SK-N-SH treated with all-trans-retinoic acid at 6 μM for 48 hours (cell line): ENCODE data around the gene F9.

ENCODE experiments used
- ESRRG ChIP-seq: fragments of 250-450 bp; sonication (Bioruptor Pico); IDR thresholded peaks from 2 replicates; pipeline ENCODE4 v1.6.1; 2021; ENCODE audit warnings: mild to moderate bottlenecking
- GLIS3 ChIP-seq: fragments of 250-450 bp; sonication (Bioruptor Pico); IDR thresholded peaks from 2 replicates; pipeline ENCODE4 v1.5.0; 2020; ENCODE audit warnings: mild to moderate bottlenecking, moderate library complexity
- ISL1 ChIP-seq: fragments of 250-450 bp; sonication (Bioruptor Pico); IDR thresholded peaks from 2 replicates; pipeline ENCODE4 v2.1.2; 2022; ENCODE audit warnings: mild to moderate bottlenecking, moderate library complexity
- OSR1 ChIP-seq: fragments of 250-450 bp; sonication (Bioruptor Pico); IDR thresholded peaks from 2 replicates; pipeline ENCODE4 v1.8.0; 2022; ENCODE audit warnings: moderate library complexity, mild to moderate bottlenecking, inconsistent platforms
- PPARA ChIP-seq: fragments of 250-450 bp; sonication (Bioruptor Pico); IDR thresholded peaks from 2 replicates; pipeline ENCODE4 v1.5.0; 2020; ENCODE audit warnings: mild to moderate bottlenecking, borderline replicate concordance
- RARB ChIP-seq: fragments of 250-450 bp; sonication (Bioruptor Pico); IDR thresholded peaks from 2 replicates; pipeline ENCODE4 v1.8.0; 2021; ENCODE audit warnings: mild to moderate bottlenecking, moderate library complexity
- TCF4 ChIP-seq: fragments of 250-450 bp; sonication (Bioruptor Pico); IDR thresholded peaks from 2 replicates; pipeline ENCODE4 v1.8.0; 2021; ENCODE audit warnings: mild to moderate bottlenecking, moderate library complexity, borderline replicate concordance
- TOX ChIP-seq: fragments of 250-450 bp; sonication (Bioruptor Pico); IDR thresholded peaks from 2 replicates; pipeline ENCODE4 v1.8.0; 2021; ENCODE audit warnings: mild to moderate bottlenecking, moderate library complexity, borderline replicate concordance
- ZC3H10 ChIP-seq: fragments of 250-450 bp; sonication (Bioruptor Pico); IDR thresholded peaks from 2 replicates; pipeline ENCODE4 v1.5.1; 2021; ENCODE audit warnings: mild to moderate bottlenecking, moderate library complexity
- ZFP30 ChIP-seq: fragments of 450-650 bp; formaldehyde crosslinking; IDR thresholded peaks from 2 replicates; pipeline ENCODE4 v1.5.0; 2022; ENCODE audit warnings: mild to moderate bottlenecking, moderate library complexity
- TF ChIP-seq, protein P1 (sequence below): fragments of 250-450 bp; sonication (Bioruptor Pico); IDR thresholded peaks from 2 replicates; pipeline ENCODE4 v1.8.0; 2021; ENCODE audit warnings: low read depth, mild to moderate bottlenecking, moderate library complexity, borderline replicate concordance
- TF ChIP-seq, protein P2 (sequence below): fragments of 250-450 bp; sonication (Bioruptor Pico); IDR thresholded peaks from 2 replicates; pipeline ENCODE4 v1.5.0; 2020; ENCODE audit warnings: mild to moderate bottlenecking, moderate library complexity
- TF ChIP-seq, protein P3 (sequence below): fragments of 250-450 bp; sonication (Bioruptor Pico); IDR thresholded peaks from 2 replicates; pipeline ENCODE4 v1.5.1; 2020; ENCODE audit warnings: low read depth, mild to moderate bottlenecking, moderate library complexity
- TF ChIP-seq, protein P4 (sequence below): fragments of 250-450 bp; sonication (Bioruptor Pico); IDR thresholded peaks from 2 replicates; pipeline ENCODE4 v1.5.1; 2021; ENCODE audit warnings: mild to moderate bottlenecking, moderate library complexity

DNA sequence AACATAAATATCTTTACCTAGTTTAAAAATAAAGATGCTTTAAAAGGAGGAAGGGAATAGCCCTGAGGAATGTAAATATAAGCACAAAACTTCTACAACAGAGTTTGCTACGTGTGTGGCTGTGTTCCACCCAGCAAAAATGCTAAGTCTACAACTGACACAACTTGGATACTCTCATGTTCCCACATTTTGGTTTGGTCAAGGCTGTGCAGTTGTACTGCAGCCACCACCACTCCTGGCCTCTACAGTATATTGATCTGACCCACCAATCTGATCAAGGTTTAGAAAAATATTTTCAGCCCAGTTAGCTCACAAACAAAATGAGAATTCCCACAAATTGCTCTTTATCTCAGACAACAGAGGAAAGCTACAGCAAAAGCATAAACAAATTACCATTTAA is 12.1 kb downstream of the F9 start:
- no peak for TF ChIP-seq RARB (CRISPR knock-in tag)
- TF ChIP-seq TOX = no peak
- TF ChIP-seq, protein P1, sequence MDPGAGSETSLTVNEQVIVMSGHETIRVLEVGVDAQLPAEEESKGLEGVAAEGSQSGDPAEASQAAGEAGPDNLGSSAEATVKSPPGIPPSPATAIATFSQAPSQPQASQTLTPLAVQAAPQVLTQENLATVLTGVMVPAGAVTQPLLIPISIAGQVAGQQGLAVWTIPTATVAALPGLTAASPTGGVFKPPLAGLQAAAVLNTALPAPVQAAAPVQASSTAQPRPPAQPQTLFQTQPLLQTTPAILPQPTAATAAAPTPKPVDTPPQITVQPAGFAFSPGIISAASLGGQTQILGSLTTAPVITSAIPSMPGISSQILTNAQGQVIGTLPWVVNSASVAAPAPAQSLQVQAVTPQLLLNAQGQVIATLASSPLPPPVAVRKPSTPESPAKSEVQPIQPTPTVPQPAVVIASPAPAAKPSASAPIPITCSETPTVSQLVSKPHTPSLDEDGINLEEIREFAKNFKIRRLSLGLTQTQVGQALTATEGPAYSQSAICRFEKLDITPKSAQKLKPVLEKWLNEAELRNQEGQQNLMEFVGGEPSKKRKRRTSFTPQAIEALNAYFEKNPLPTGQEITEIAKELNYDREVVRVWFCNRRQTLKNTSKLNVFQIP (CRISPR knock-in tag) = no peak
- no peak for TF ChIP-seq ESRRG (CRISPR knock-in tag)
- no peak for TF ChIP-seq TCF4 (CRISPR knock-in tag)
- TF ChIP-seq ZFP30 (CRISPR knock-in tag) = no peak
- TF ChIP-seq, protein P2, sequence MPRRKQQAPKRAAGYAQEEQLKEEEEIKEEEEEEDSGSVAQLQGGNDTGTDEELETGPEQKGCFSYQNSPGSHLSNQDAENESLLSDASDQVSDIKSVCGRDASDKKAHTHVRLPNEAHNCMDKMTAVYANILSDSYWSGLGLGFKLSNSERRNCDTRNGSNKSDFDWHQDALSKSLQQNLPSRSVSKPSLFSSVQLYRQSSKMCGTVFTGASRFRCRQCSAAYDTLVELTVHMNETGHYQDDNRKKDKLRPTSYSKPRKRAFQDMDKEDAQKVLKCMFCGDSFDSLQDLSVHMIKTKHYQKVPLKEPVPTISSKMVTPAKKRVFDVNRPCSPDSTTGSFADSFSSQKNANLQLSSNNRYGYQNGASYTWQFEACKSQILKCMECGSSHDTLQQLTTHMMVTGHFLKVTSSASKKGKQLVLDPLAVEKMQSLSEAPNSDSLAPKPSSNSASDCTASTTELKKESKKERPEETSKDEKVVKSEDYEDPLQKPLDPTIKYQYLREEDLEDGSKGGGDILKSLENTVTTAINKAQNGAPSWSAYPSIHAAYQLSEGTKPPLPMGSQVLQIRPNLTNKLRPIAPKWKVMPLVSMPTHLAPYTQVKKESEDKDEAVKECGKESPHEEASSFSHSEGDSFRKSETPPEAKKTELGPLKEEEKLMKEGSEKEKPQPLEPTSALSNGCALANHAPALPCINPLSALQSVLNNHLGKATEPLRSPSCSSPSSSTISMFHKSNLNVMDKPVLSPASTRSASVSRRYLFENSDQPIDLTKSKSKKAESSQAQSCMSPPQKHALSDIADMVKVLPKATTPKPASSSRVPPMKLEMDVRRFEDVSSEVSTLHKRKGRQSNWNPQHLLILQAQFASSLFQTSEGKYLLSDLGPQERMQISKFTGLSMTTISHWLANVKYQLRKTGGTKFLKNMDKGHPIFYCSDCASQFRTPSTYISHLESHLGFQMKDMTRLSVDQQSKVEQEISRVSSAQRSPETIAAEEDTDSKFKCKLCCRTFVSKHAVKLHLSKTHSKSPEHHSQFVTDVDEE = no peak
- TF ChIP-seq ZC3H10 (CRISPR knock-in tag) = no peak
- TF ChIP-seq GLIS3 (CRISPR knock-in tag) = no peak
- TF ChIP-seq, protein P3, sequence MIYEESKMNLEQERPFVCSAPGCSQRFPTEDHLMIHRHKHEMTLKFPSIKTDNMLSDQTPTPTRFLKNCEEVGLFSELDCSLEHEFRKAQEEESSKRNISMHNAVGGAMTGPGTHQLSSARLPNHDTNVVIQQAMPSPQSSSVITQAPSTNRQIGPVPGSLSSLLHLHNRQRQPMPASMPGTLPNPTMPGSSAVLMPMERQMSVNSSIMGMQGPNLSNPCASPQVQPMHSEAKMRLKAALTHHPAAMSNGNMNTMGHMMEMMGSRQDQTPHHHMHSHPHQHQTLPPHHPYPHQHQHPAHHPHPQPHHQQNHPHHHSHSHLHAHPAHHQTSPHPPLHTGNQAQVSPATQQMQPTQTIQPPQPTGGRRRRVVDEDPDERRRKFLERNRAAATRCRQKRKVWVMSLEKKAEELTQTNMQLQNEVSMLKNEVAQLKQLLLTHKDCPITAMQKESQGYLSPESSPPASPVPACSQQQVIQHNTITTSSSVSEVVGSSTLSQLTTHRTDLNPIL = no peak
- TF ChIP-seq OSR1 (CRISPR knock-in tag) = no peak
- TF ChIP-seq PPARA (CRISPR knock-in tag) = no peak
- TF ChIP-seq ISL1 = no peak
- TF ChIP-seq, protein P4, sequence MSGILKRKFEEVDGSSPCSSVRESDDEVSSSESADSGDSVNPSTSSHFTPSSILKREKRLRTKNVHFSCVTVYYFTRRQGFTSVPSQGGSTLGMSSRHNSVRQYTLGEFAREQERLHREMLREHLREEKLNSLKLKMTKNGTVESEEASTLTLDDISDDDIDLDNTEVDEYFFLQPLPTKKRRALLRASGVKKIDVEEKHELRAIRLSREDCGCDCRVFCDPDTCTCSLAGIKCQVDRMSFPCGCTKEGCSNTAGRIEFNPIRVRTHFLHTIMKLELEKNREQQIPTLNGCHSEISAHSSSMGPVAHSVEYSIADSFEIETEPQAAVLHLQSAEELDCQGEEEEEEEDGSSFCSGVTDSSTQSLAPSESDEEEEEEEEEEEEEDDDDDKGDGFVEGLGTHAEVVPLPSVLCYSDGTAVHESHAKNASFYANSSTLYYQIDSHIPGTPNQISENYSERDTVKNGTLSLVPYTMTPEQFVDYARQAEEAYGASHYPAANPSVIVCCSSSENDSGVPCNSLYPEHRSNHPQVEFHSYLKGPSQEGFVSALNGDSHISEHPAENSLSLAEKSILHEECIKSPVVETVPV (CRISPR knock-in tag) = no peak
